Measurements from ENCODE around the gene RBBP8NL. TPM values are rescaled to one million over a fixed set of nuclear protein-coding genes. Genes with fewer than 3 reads are reported as not detected.

The RBBP8NL gene
- total RNA-seq, 5 donors from 2014 or later (not counting 1 experiment from before 2014, with no cell fraction given) = not detected

DNA sequence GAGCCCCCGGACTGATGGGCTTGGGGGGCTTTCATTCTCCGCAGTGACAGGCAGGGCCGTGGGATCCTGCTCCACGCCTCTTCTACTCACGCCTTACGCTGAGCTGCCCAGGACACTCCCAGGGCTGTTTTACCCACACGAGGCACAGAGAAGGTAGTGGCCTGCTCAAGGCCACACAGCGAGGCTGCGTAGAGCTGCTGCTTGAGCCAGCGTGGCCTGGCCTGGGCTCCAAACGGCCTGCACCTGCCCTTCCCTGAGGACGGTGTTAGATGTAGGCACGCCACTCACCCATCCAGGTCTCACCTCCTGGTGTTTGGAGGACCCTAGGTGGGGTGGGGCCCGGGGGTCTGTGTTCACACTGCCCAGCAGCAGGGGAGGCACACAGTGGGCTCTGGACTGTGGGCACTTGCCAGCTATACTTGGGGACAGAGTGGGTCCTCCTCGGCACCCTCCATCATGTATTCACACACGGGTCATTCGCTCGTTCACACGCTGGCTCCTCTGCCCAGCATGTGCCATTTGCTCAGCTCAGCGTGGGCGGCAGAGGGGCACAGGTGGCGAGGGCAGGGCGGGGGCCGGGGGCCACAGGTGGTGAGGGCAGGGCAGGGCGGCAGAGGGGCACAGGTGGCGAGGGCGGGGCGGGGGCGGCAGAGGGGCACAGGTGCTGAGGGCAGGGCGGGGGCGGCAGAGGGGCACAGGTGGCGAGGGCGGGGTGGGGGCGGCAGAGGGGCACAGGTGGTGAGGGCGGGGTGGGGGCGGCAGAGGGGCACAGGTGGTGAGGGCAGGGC lies 18.4 kb upstream of the RBBP8NL start:
- ChIA-PET CTCF (no interaction called here), POLR2A (no interaction called here)
- no peaks in the 10 kb centered on the region for H3K36me3 Mint-ChIP-seq
- no peak overlapping the region for H3K27ac Mint-ChIP-seq
- no peaks in the 10 kb centered on the region for H3K9me3 Mint-ChIP-seq
- ATAC-seq (replicated peaks in 1 of 4) (no peak), DNase-seq (no peak)
- H3K27ac ChIP-seq (ENCODE audit: low read length) = no peak overlapping the region
- H3K27me3 Mint-ChIP-seq = peaks cover 6 to 30% of the 10 kb centered on the region in 2 donors
- H3K4me3 Mint-ChIP-seq = no peak overlapping the region
- no peaks in the 10 kb centered on the region for H3K4me1 Mint-ChIP-seq
- no peaks in the 10 kb centered on the region for H3K36me3 ChIP-seq (ENCODE audit: control insufficient read depth in 2 of 2, extremely low read depth in 1 of 2, insufficient read depth in 1 of 2, low read length in 1 of 2)
- no peak overlapping the region for H3K4me3 ChIP-seq (ENCODE audit: control insufficient read depth in 1 of 2, extremely low read depth in 1 of 2, low read length in 1 of 2)
- H3K4me1 ChIP-seq (ENCODE audit: control insufficient read depth in 1 of 2, extremely low read depth in 1 of 2, insufficient read depth in 2 of 2, low read length in 2 of 2) = no peaks in the 10 kb centered on the region
- H3K27me3 ChIP-seq (replicated peaks in 1 of 2; ENCODE audit: control insufficient read depth in 2 of 2, extremely low read depth in 1 of 2, insufficient read depth in 2 of 2, low read length in 1 of 2) = peaks cover 0 to 68% of the 10 kb centered on the region in 2 experiments
- H3K9me3 ChIP-seq = no peaks in the 10 kb centered on the region
- WGBS (ENCODE audit: insufficient coverage) = 81% methylated on average over 15 of the region's 36 CpGs

- Mint-ChIP-seq H3K27ac (no peak overlapping the region), H3K9me3 (no peaks in the 10 kb centered on the region), H3K4me1 (no peaks in the 10 kb centered on the region), H3K27me3 (peaks cover 3 to 28% of the 10 kb centered on the region in 2 donors), H3K4me3 (no peak overlapping the region), H3K36me3 (no peaks in the 10 kb centered on the region)
- Histone ChIP-seq H3K27me3 (replicated peaks in 1 of 2; ENCODE audit: control insufficient read depth in 2 of 2, extremely low read depth in 1 of 2, insufficient read depth in 2 of 2, low read length in 1 of 2) (peaks cover 0 to 70% of the 10 kb centered on the region in 2 experiments), H3K4me3 (ENCODE audit: control insufficient read depth in 1 of 2, extremely low read depth in 1 of 2, low read length in 1 of 2) (no peak overlapping the region), H3K9me3 (no peaks in the 10 kb centered on the region), H3K27ac (ENCODE audit: low read length) (no peak overlapping the region), H3K4me1 (ENCODE audit: control insufficient read depth in 1 of 2, extremely low read depth in 1 of 2, insufficient read depth in 2 of 2, low read length in 2 of 2) (no peaks in the 10 kb centered on the region), H3K36me3 (ENCODE audit: control insufficient read depth in 2 of 2, extremely low read depth in 1 of 2, insufficient read depth in 1 of 2, low read length in 1 of 2) (no peaks in the 10 kb centered on the region)
- WGBS (ENCODE audit: insufficient coverage) = 73% methylated on average over 5 of the region's 6 CpGs
- DNase-seq (no peak), ATAC-seq (replicated peaks in 1 of 4) (no peak)
- ChIA-PET POLR2A (no interaction called here), CTCF (no interaction called here)
Observed at GRCh38 chr20:62444286-62444685, 16.9 kb upstream of the RBBP8NL start.

DNA sequence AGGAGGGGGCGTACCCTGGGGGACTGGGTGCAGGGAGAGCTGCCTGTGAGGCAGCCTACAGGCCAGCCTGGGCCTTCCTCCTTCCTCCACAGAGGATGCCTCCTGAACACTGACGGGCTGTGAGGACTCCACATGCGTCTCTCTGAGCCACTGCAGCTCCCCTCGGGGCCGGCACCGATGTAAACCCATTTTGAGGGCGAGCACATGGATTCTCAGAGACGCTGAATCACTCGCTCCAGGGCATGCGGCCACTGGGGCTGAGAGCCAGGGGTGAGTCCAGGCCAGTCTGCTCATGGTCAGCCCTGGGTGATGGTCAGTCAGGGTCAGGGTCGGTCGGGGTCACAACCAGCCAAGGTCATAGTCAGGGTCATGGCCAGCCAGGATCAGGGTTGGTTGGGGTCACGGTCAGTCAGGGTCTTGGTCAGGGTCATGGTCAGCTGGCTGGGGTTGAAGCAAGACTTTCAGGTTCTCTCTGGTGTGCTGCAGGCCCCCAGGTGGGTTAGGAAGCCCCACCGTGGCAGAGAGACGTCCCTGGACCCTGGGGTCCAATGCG lies 14.7 kb upstream of the RBBP8NL start:
- no peak overlapping the region for H3K4me3 ChIP-seq (ENCODE audit: control insufficient read depth in 1 of 2, extremely low read depth in 1 of 2, low read length in 1 of 2)
- peaks cover 0 to 67% of the 10 kb centered on the region in 2 experiments for H3K27me3 ChIP-seq (replicated peaks in 1 of 2; ENCODE audit: control insufficient read depth in 2 of 2, extremely low read depth in 1 of 2, insufficient read depth in 2 of 2, low read length in 1 of 2)
- 77% methylated on average over 16 of the region's 16 CpGs for WGBS (ENCODE audit: insufficient coverage)
- Mint-ChIP-seq H3K36me3 (no peaks in the 10 kb centered on the region), H3K4me1 (no peaks in the 10 kb centered on the region), H3K4me3 (no peak overlapping the region), H3K27ac (no peak overlapping the region), H3K27me3 (peaks cover 7 to 32% of the 10 kb centered on the region in 2 donors), H3K9me3 (no peaks in the 10 kb centered on the region)
- ATAC-seq (replicated peaks in 1 of 4) = no peak
- no peak overlapping the region for H3K27ac ChIP-seq (ENCODE audit: low read length)
- CTCF ChIA-PET = no interaction called here
- no peaks in the 10 kb centered on the region for H3K36me3 ChIP-seq (ENCODE audit: control insufficient read depth in 2 of 2, extremely low read depth in 1 of 2, insufficient read depth in 1 of 2, low read length in 1 of 2)
- no peak for DNase-seq
- POLR2A ChIA-PET = no interaction called here
- no peaks in the 10 kb centered on the region for H3K4me1 ChIP-seq (ENCODE audit: control insufficient read depth in 1 of 2, extremely low read depth in 1 of 2, insufficient read depth in 2 of 2, low read length in 2 of 2)
- H3K9me3 ChIP-seq = no peaks in the 10 kb centered on the region

GRCh38 chr20:62439218-62439617 lies 11.9 kb upstream of the RBBP8NL start:
- ATAC-seq (replicated peaks in 1 of 4) (no peak), DNase-seq (no peak)
- Mint-ChIP-seq H3K27ac (no peak overlapping the region), H3K4me1 (no peaks in the 10 kb centered on the region), H3K4me3 (no peak overlapping the region), H3K36me3 (no peaks in the 10 kb centered on the region), H3K9me3 (no peaks in the 10 kb centered on the region), H3K27me3 (peaks cover 19 to 52% of the 10 kb centered on the region in 2 donors)
- ChIA-PET CTCF (no interaction called here), POLR2A (no interaction called here)
- WGBS (ENCODE audit: insufficient coverage) = 47% methylated on average over 4 of the region's 5 CpGs
- Histone ChIP-seq H3K36me3 (ENCODE audit: control insufficient read depth in 2 of 2, extremely low read depth in 1 of 2, insufficient read depth in 1 of 2, low read length in 1 of 2) (no peaks in the 10 kb centered on the region), H3K9me3 (no peaks in the 10 kb centered on the region), H3K27ac (ENCODE audit: low read length) (no peak overlapping the region), H3K4me1 (ENCODE audit: control insufficient read depth in 1 of 2, extremely low read depth in 1 of 2, insufficient read depth in 2 of 2, low read length in 2 of 2) (no peaks in the 10 kb centered on the region), H3K4me3 (ENCODE audit: control insufficient read depth in 1 of 2, extremely low read depth in 1 of 2, low read length in 1 of 2) (no peak overlapping the region), H3K27me3 (replicated peaks in 1 of 2; ENCODE audit: control insufficient read depth in 2 of 2, extremely low read depth in 1 of 2, insufficient read depth in 2 of 2, low read length in 1 of 2) (peaks cover 0 to 70% of the 10 kb centered on the region in 2 experiments)

GRCh38 chr20:62437927-62438326 lies 10.6 kb upstream of the RBBP8NL start:
- peaks cover 19 to 55% of the 10 kb centered on the region in 2 donors for H3K27me3 Mint-ChIP-seq
- WGBS (ENCODE audit: insufficient coverage) = 87% methylated on average over 24 of the region's 24 CpGs

DNA sequence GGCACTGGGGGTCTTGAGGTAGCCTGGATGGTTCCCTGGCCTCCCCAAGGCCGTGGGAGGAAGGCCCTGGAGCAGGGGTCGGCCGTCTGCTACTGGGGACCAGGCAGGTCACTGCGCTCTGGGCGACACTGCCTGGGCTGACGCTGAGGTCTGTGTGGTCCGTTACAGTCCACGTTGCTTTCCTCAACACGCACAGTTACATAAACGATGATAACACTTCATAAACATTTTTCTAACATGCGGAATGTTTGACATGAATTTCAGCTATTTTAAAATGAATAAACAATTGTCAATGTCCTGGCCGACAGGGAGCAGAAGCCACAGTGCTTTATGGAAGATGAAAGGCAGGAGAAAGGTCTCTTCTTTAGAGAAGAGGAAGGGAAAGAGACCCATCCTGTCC lies 10.2 kb upstream of the RBBP8NL start:
- H3K4me1 ChIP-seq (ENCODE audit: control insufficient read depth in 1 of 2, extremely low read depth in 1 of 2, insufficient read depth in 2 of 2, low read length in 2 of 2) = no peaks in the 10 kb centered on the region
- Mint-ChIP-seq H3K4me1 (no peaks in the 10 kb centered on the region), H3K4me3 (no peak overlapping the region), H3K27me3 (peaks cover 19 to 52% of the 10 kb centered on the region in 2 donors), H3K27ac (no peak overlapping the region), H3K9me3 (no peaks in the 10 kb centered on the region), H3K36me3 (no peaks in the 10 kb centered on the region)
- no peak overlapping the region for H3K27ac ChIP-seq (ENCODE audit: low read length)
- CTCF ChIA-PET = no interaction called here
- POLR2A ChIA-PET = no interaction called here
- no peaks in the 10 kb centered on the region for H3K9me3 ChIP-seq
- no peak for ATAC-seq (replicated peaks in 1 of 4)
- no peak for DNase-seq
- 87% methylated on average over 6 of the region's 12 CpGs for WGBS (ENCODE audit: insufficient coverage)
- H3K27me3 ChIP-seq (replicated peaks in 1 of 2; ENCODE audit: control insufficient read depth in 2 of 2, extremely low read depth in 1 of 2, insufficient read depth in 2 of 2, low read length in 1 of 2) = peaks cover 0 to 81% of the 10 kb centered on the region in 2 experiments
- H3K4me3 ChIP-seq (ENCODE audit: control insufficient read depth in 1 of 2, extremely low read depth in 1 of 2, low read length in 1 of 2) = no peak overlapping the region
- H3K36me3 ChIP-seq (ENCODE audit: control insufficient read depth in 2 of 2, extremely low read depth in 1 of 2, insufficient read depth in 1 of 2, low read length in 1 of 2) = no peaks in the 10 kb centered on the region

More at GRCh38 chr20:62437927-62438326, 10.6 kb upstream of the RBBP8NL start:
- no peak for DNase-seq
- Mint-ChIP-seq H3K4me1 (no peaks in the 10 kb centered on the region), H3K36me3 (no peaks in the 10 kb centered on the region), H3K9me3 (no peaks in the 10 kb centered on the region), H3K4me3 (no peak overlapping the region), H3K27ac (no peak overlapping the region)
- Histone ChIP-seq H3K27ac (ENCODE audit: low read length) (no peak overlapping the region), H3K4me1 (ENCODE audit: control insufficient read depth in 1 of 2, extremely low read depth in 1 of 2, insufficient read depth in 2 of 2, low read length in 2 of 2) (no peaks in the 10 kb centered on the region), H3K27me3 (replicated peaks in 1 of 2; ENCODE audit: control insufficient read depth in 2 of 2, extremely low read depth in 1 of 2, insufficient read depth in 2 of 2, low read length in 1 of 2) (peaks cover 0 to 80% of the 10 kb centered on the region in 2 experiments), H3K9me3 (no peaks in the 10 kb centered on the region), H3K4me3 (ENCODE audit: control insufficient read depth in 1 of 2, extremely low read depth in 1 of 2, low read length in 1 of 2) (no peak overlapping the region), H3K36me3 (ENCODE audit: control insufficient read depth in 2 of 2, extremely low read depth in 1 of 2, insufficient read depth in 1 of 2, low read length in 1 of 2) (no peaks in the 10 kb centered on the region)
- CTCF ChIA-PET = no interaction called here
- POLR2A ChIA-PET = no interaction called here
- ATAC-seq (replicated peaks in 1 of 4) = no peak

All from T-cell (primary cell).